Stimulated activated naive CD8-positive, alpha-beta T cell treated with anti-CD3 and anti-CD28 coated beads, Interleukin-15, amount 100 ng/mL, for 72 hours (primary cell): ENCODE measurements around the gene SSNA1.

ENCODE experiments used
- ATAC-seq: fragments of 150-1000 bp; cut with Tn5 transposase; 2 replicates; pipeline ENCODE4 v1.10.0; 2021; ENCODE audit warnings: mild to moderate bottlenecking, moderate library complexity
- DNase-seq, 2 donors: peaks; one replicate each; pipeline ENCODE4 v3.0.0; 2021 to 2022
- H3K27ac Mint-ChIP-seq, 2 donors: one replicate each; pipeline ENCODE4 v1.8.0; 2022; ENCODE audit warnings: mild to moderate bottlenecking in 2 of 2, mixed read lengths in 2 of 2, moderate library complexity in 2 of 2
- H3K27me3 Mint-ChIP-seq: one replicate; pipeline ENCODE4 v1.8.0; 2022; ENCODE audit warnings: mixed read lengths
- H3K4me1 Mint-ChIP-seq: one replicate; pipeline ENCODE4 v1.8.0; 2022; ENCODE audit warnings: mild to moderate bottlenecking, mixed read lengths
- H3K4me3 Mint-ChIP-seq, 2 donors: one replicate each; pipeline ENCODE4 v1.8.0; 2022; ENCODE audit warnings: mild to moderate bottlenecking in 2 of 2, mixed read lengths in 2 of 2, moderate library complexity in 1 of 2
- H3K9me3 Mint-ChIP-seq, 2 donors: one replicate each; pipeline ENCODE4 v1.8.0; 2022; ENCODE audit warnings: mixed read lengths in 2 of 2

SSNA1 gene

GRCh38 chr9:137184881-137185660 is 3.4 kb upstream of the SSNA1 start:
- H3K9me3 Mint-ChIP-seq = no peaks in the 10 kb centered on the region
- DNase-seq = no peak
- no peak for ATAC-seq
- peaks cover 48% of the 10 kb centered on the region for H3K4me1 Mint-ChIP-seq
- H3K27me3 Mint-ChIP-seq = no peaks in the 10 kb centered on the region
- peak overlapping the region in 1 of 2 donors; percentile 92 for H3K27ac Mint-ChIP-seq
- H3K4me3 Mint-ChIP-seq = peak overlapping the region in 1 of 2 donors; percentile 18

- Mint-ChIP-seq H3K27ac (no peak overlapping the region), H3K4me3 (peak overlapping the region in 1 of 2 donors; percentile 10), H3K27me3 (no peaks in the 10 kb centered on the region), H3K4me1 (peaks cover 57% of the 10 kb centered on the region), H3K9me3 (no peaks in the 10 kb centered on the region)
- DNase-seq = no peak
- no peak for ATAC-seq
These were observed 2.6 kb upstream of the SSNA1 start for GRCh38 chr9:137185921-137186320.

- Mint-ChIP-seq H3K4me3 (peak overlapping the region; percentile 85 to 98), H3K27ac (peak overlapping the region in 1 of 2 donors; percentile 83), H3K4me1 (peaks cover 62% of the 10 kb centered on the region), H3K9me3 (no peaks in the 10 kb centered on the region), H3K27me3 (no peaks in the 10 kb centered on the region)
- ATAC-seq (no peak), DNase-seq (no peak)
These were observed 2.1 kb upstream of the SSNA1 start for GRCh38 chr9:137186385-137186784.

- no peaks in the 10 kb centered on the region for H3K27me3 Mint-ChIP-seq
- H3K4me3 Mint-ChIP-seq = peak overlapping the region; percentile 85 to 98
- no peak for DNase-seq
- peak overlapping the region; percentile 90 to 96 for H3K27ac Mint-ChIP-seq
- no peaks in the 10 kb centered on the region for H3K9me3 Mint-ChIP-seq
- ATAC-seq = no peak
- H3K4me1 Mint-ChIP-seq = peaks cover 62% of the 10 kb centered on the region
These were observed 1.1 kb upstream of the SSNA1 start for GRCh38 chr9:137187386-137187785.

- Mint-ChIP-seq H3K27me3 (no peaks in the 10 kb centered on the region), H3K9me3 (no peaks in the 10 kb centered on the region), H3K27ac (peak overlapping the region; percentile 90 to 96), H3K4me1 (peaks cover 62% of the 10 kb centered on the region), H3K4me3 (peak overlapping the region; percentile 85 to 98)
- ATAC-seq (peak; percentile 3), DNase-seq (no peak)
These were observed 388 bp upstream of the SSNA1 start for GRCh38 chr9:137188086-137188489.

- DNase-seq (no peak), ATAC-seq (no peak)
- Mint-ChIP-seq H3K27ac (peak overlapping the region; percentile 78 to 90), H3K9me3 (no peaks in the 10 kb centered on the region), H3K4me3 (peak overlapping the region; percentile 91 to 98), H3K4me1 (peaks cover 54% of the 10 kb centered on the region), H3K27me3 (no peaks in the 10 kb centered on the region)
These were observed 1.1 kb downstream of the SSNA1 start for GRCh38 chr9:137189297-137190295.

- Mint-ChIP-seq H3K27me3 (no peaks in the 10 kb centered on the region), H3K9me3 (no peaks in the 10 kb centered on the region), H3K4me1 (peaks cover 49% of the 10 kb centered on the region), H3K27ac (peak overlapping the region; percentile 78 to 95), H3K4me3 (peak overlapping the region; percentile 91 to 98)
- no peak for DNase-seq
- no peak for ATAC-seq
These were observed 1.9 kb downstream of the SSNA1 start for GRCh38 chr9:137190315-137190856.

GRCh38 chr9:137191245-137191644 is 2.8 kb downstream of the SSNA1 start:
- DNase-seq (no peak), ATAC-seq (no peak)
- Mint-ChIP-seq H3K9me3 (no peaks in the 10 kb centered on the region), H3K4me3 (peak overlapping the region in 1 of 2 donors; percentile 70), H3K27ac (no peak overlapping the region), H3K27me3 (no peaks in the 10 kb centered on the region), H3K4me1 (peaks cover 41% of the 10 kb centered on the region)

- Mint-ChIP-seq H3K4me3 (no peak overlapping the region), H3K27ac (no peak overlapping the region)
- ATAC-seq = no peak
These were observed 3.4 kb downstream of the SSNA1 start for GRCh38 chr9:137191691-137192447.

GRCh38 chr9:137192448-137192780 is 3.9 kb downstream of the SSNA1 start:
- Mint-ChIP-seq H3K9me3 (no peaks in the 10 kb centered on the region), H3K27me3 (no peaks in the 10 kb centered on the region), H3K4me1 (peaks cover 30% of the 10 kb centered on the region), H3K4me3 (no peak overlapping the region), H3K27ac (no peak overlapping the region)
- ATAC-seq (no peak), DNase-seq (no peak)

More at GRCh38 chr9:137191691-137192447, 3.4 kb downstream of the SSNA1 start:
- H3K9me3 Mint-ChIP-seq = no peaks in the 10 kb centered on the region
- no peaks in the 10 kb centered on the region for H3K27me3 Mint-ChIP-seq
- DNase-seq = no peak
- H3K4me1 Mint-ChIP-seq = peaks cover 35% of the 10 kb centered on the region

GRCh38 chr9:137192859-137193258 is 4.4 kb downstream of the SSNA1 start:
- Mint-ChIP-seq H3K27ac (no peak overlapping the region), H3K4me1 (peaks cover 30% of the 10 kb centered on the region), H3K9me3 (no peaks in the 10 kb centered on the region), H3K27me3 (no peaks in the 10 kb centered on the region), H3K4me3 (no peak overlapping the region)
- DNase-seq = no peak
- no peak for ATAC-seq

GRCh38 chr9:137193771-137194170 is 5.3 kb downstream of the SSNA1 start:
- Mint-ChIP-seq H3K27ac (peak overlapping the region in 1 of 2 donors; percentile 63), H3K9me3 (no peaks in the 10 kb centered on the region), H3K4me3 (no peak overlapping the region), H3K4me1 (peaks cover 40% of the 10 kb centered on the region), H3K27me3 (peaks cover 4% of the 10 kb centered on the region)
- no peak for DNase-seq
- no peak for ATAC-seq

GRCh38 chr9:137194388-137194787 is 5.9 kb downstream of the SSNA1 start:
- H3K4me1 Mint-ChIP-seq = peaks cover 40% of the 10 kb centered on the region
- no peaks in the 10 kb centered on the region for H3K9me3 Mint-ChIP-seq
- H3K27ac Mint-ChIP-seq = no peak overlapping the region
- no peak overlapping the region for H3K4me3 Mint-ChIP-seq
- peak; percentile 11 for ATAC-seq
- DNase-seq = no peak
- H3K27me3 Mint-ChIP-seq = peaks cover 10% of the 10 kb centered on the region

- Mint-ChIP-seq H3K4me1 (peaks cover 40% of the 10 kb centered on the region), H3K9me3 (no peaks in the 10 kb centered on the region)
- ATAC-seq = no peak
These were observed 6.4 kb downstream of the SSNA1 start for GRCh38 chr9:137194909-137195308.

More at GRCh38 chr9:137194909-137195308, 6.4 kb downstream of the SSNA1 start:
- Mint-ChIP-seq H3K27ac (no peak overlapping the region), H3K4me3 (no peak overlapping the region), H3K27me3 (peaks cover 15% of the 10 kb centered on the region)
- no peak for DNase-seq
